GM21723 (cell line): Measurements from ENCODE around the gene INMT.
"Not testable (repeated sequence)": the region's sequence is repeated elsewhere in the genome, so short reads cannot be mapped to it uniquely, and the experiment has no call there.

ENCODE experiments used
- ATAC-seq: cut with Tn5 transposase; IDR thresholded peaks from one replicate; pipeline ENCODE4 v1.9.1; 2021; ENCODE audit warnings: mild to moderate bottlenecking, moderate library complexity; ENCODE audit not compliant: unreplicated experiment

The INMT gene

GRCh38 chr7:30751696-30752273, at the start of gene INMT:
TSS of gene INMT (plus strand) at chr7:30752135. CDS start at chr7:30752151, 16 bp downstream.
- ATAC-seq, result no peak

GRCh38 chr7:30702200-30702599, 49.7 kb upstream of the INMT start:
- ATAC-seq, result no peak

- no peak for ATAC-seq
These were observed 48.2 kb upstream of the INMT start for GRCh38 chr7:30703756-30704155.

- ATAC-seq, result no peak
These were observed 46.9 kb upstream of the INMT start for GRCh38 chr7:30705008-30705407.

- ATAC-seq, result no peak
These were observed 46.3 kb upstream of the INMT start for GRCh38 chr7:30705596-30705995.

GRCh38 chr7:30706316-30706715, 45.6 kb upstream of the INMT start:
- ATAC-seq, result no peak

- ATAC-seq, result no peak
These were observed 45.0 kb upstream of the INMT start for GRCh38 chr7:30706908-30707307.

GRCh38 chr7:30707391-30708357, 44.3 kb upstream of the INMT start:
- ATAC-seq, result no peak

- ATAC-seq, result no peak
These were observed 43.5 kb upstream of the INMT start for GRCh38 chr7:30708412-30708811.

- ATAC-seq, result no peak
These were observed 43.0 kb upstream of the INMT start for GRCh38 chr7:30708983-30709382.

- ATAC-seq, result no peak
These were observed 42.4 kb upstream of the INMT start for GRCh38 chr7:30709549-30709948.

- ATAC-seq, result no peak
These were observed 41.3 kb upstream of the INMT start for GRCh38 chr7:30710669-30711068.

GRCh38 chr7:30713392-30713791, 38.5 kb upstream of the INMT start:
- ATAC-seq, result no peak

GRCh38 chr7:30714129-30714528, 37.8 kb upstream of the INMT start:
- no peak for ATAC-seq

- ATAC-seq, result no peak
These were observed 34.8 kb upstream of the INMT start for GRCh38 chr7:30717181-30717580.

- not testable (repeated sequence) for ATAC-seq
These were observed 32.5 kb upstream of the INMT start for GRCh38 chr7:30719434-30719833.

- no peak for ATAC-seq
These were observed 30.7 kb upstream of the INMT start for GRCh38 chr7:30721211-30721610.

GRCh38 chr7:30722187-30722586, 29.7 kb upstream of the INMT start:
- ATAC-seq, result no peak

GRCh38 chr7:30722671-30723070, 29.3 kb upstream of the INMT start:
- no peak for ATAC-seq

GRCh38 chr7:30723776-30724175, 28.2 kb upstream of the INMT start:
- no peak for ATAC-seq

- ATAC-seq, result no peak
These were observed 25.5 kb upstream of the INMT start for GRCh38 chr7:30726296-30727006.
